Upper lobe of left lung (tissue), 6 donors: ENCODE results near the gene ARID1B. TPM values are rescaled to one million over a fixed set of nuclear protein-coding genes. Genes with fewer than 3 reads are reported as not detected.
A peak's percentile ranks its signal among the peaks of the same experiment; 100 is the strongest.

Experiments
- ATAC-seq, 2 donors: fragments of 200-7000 bp; cut with Tn5 transposase; one replicate each; pipeline ENCODE4 v1.9.1; 2022; ENCODE audit warnings: mild to moderate bottlenecking in 2 of 2, moderate library complexity in 2 of 2; ENCODE audit not compliant: low FRiP score in 2 of 2
- DNase-seq, 2 donors: peaks; one replicate each; pipeline ENCODE4 v3.0.0-alpha.2; 2019 to 2020
- H3K27ac ChIP-seq, 4 donors: fragments of 200-600 bp; sonication (generic); one replicate each; pipeline ENCODE4 v1.5.1; 2016 to 2019
- H3K27me3 ChIP-seq, 4 donors: fragments of 200-600 bp; sonication (generic); one replicate each; pipeline ENCODE4 v1.5.1; 2017 to 2019
- H3K36me3 ChIP-seq, 4 donors: fragments of 200-600 bp; sonication (generic); one replicate each; pipeline ENCODE4 v1.5.1; 2016 to 2019
- H3K4me1 ChIP-seq, 4 donors: fragments of 200-600 bp; sonication (generic); one replicate each; pipeline ENCODE4 v1.5.1; 2018 to 2019
- H3K4me3 ChIP-seq, 4 donors: fragments of 200-600 bp; sonication (generic); one replicate each; pipeline ENCODE4 v1.5.1; 2017 to 2019; ENCODE audit warnings: mild to moderate bottlenecking in 2 of 4, moderate library complexity in 1 of 4
- H3K9me3 ChIP-seq, 4 donors: fragments of 200-600 bp; sonication (generic); one replicate each; pipeline ENCODE4 v1.5.1; 2018 to 2019
- CTCF ChIP-seq, 6 experiments: fragments of 450-650 bp in 4 of 6; fragments of 200-600 bp in 2 of 6; sonication (generic) in 2 of 6; IDR thresholded peaks; one replicate each; pipeline ENCODE4 v1.5.1; 2016 to 2019; ENCODE audit warnings: antibody characterized with exemption in 6 of 6
- EP300 ChIP-seq, 4 donors: sonication (generic); formaldehyde crosslinking; IDR thresholded peaks; one replicate each; pipeline ENCODE4 v1.5.1; 2017; ENCODE audit warnings: antibody characterized with exemption in 4 of 4, control low read depth in 2 of 4
- POLR2A ChIP-seq, 4 donors: fragments of 450-650 bp; IDR thresholded peaks; one replicate each; pipeline ENCODE4 v1.5.1; 2016 to 2017; ENCODE audit warnings: antibody characterized with exemption in 4 of 4, mild to moderate bottlenecking in 2 of 4
- POLR2AphosphoS5 ChIP-seq, 2 donors: sonication (generic); formaldehyde crosslinking; IDR thresholded peaks; one replicate each; pipeline ENCODE4 v1.5.1; 2017; ENCODE audit warnings: antibody characterized with exemption in 2 of 2
- WGBS, 2 donors: methylation state at CpG; one replicate each; pipeline ENCODE4 v1.1.5; 2017 to 2018; 5-methylcytosine and 5-hydroxymethylcytosine counted together
- total RNA-seq, 6 donors: library from RNA; depleted of rRNA in 4 of 6; stranded (reverse); fragments of >200 nt in 4 of 6; gene quantifications; one replicate each; pipeline versions ENCODE4 v1.1.0 to v1.2.1, GENCODE V29; 2016 to 2021
- donor health status: DM: no; HTN: no; CAD: no; lungs with moderate emphysema.
- donor health status: DM: no; HTN: yes; CAD: no; lungs with severe emphysema.

The ARID1B gene
- total RNA-seq, 6 donors from 2014 or later: 66.4 to 168 (median 109) TPM

GRCh38 chr6:157087974-157088373 is 310.8 kb downstream of the ARID1B start:
- peaks cover 7 to 26% (median 13%) of the 10 kb centered on the region in 4 donors for H3K4me1 ChIP-seq
- no peaks in the 10 kb centered on the region for H3K27me3 ChIP-seq
- no peak for ATAC-seq
- peak in 1 of 2 donors; percentile 66 for DNase-seq
- 69 to 83% methylated on average over 2 of the region's 2 CpGs for WGBS, 2 donors
- peaks cover 0 to 24% (median 5%) of the 10 kb centered on the region in 4 donors for H3K36me3 ChIP-seq
- no peak overlapping the region for H3K4me3 ChIP-seq
- TF ChIP-seq EP300 (IDR thresholded peaks at IDR 0.05) (no peak), CTCF (IDR thresholded peaks at IDR 0.05) (no peak), POLR2AphosphoS5 (IDR thresholded peaks at IDR 0.05) (no peak), POLR2A (IDR thresholded peaks at IDR 0.05) (no peak)
- H3K27ac ChIP-seq: peak overlapping the region in 1 of 4 donors; percentile 28
- no peaks in the 10 kb centered on the region for H3K9me3 ChIP-seq

- H3K36me3 ChIP-seq: peaks cover 0 to 24% (median 5%) of the 10 kb centered on the region in 4 donors
- ATAC-seq (no peak), DNase-seq (no peak)
- TF ChIP-seq POLR2A (IDR thresholded peaks at IDR 0.05) (no peak), POLR2AphosphoS5 (IDR thresholded peaks at IDR 0.05) (no peak), EP300 (IDR thresholded peaks at IDR 0.05) (no peak), CTCF (IDR thresholded peaks at IDR 0.05) (no peak)
- WGBS, 2 donors: 57 to 78% methylated on average over 3 of the region's 3 CpGs
- H3K9me3 ChIP-seq: no peaks in the 10 kb centered on the region
- H3K27me3 ChIP-seq: no peaks in the 10 kb centered on the region
- no peak overlapping the region for H3K27ac ChIP-seq
- peaks cover 10 to 30% (median 13%) of the 10 kb centered on the region in 4 donors for H3K4me1 ChIP-seq
- no peak overlapping the region for H3K4me3 ChIP-seq
Measured at GRCh38 chr6:157088841-157089240, 311.7 kb downstream of the ARID1B start.

GRCh38 chr6:157089258-157089657 is 312.1 kb downstream of the ARID1B start:
- Histone ChIP-seq H3K36me3 (peaks cover 0 to 24% (median 4%) of the 10 kb centered on the region in 4 donors), H3K27me3 (no peaks in the 10 kb centered on the region), H3K4me3 (no peak overlapping the region), H3K9me3 (no peaks in the 10 kb centered on the region), H3K27ac (no peak overlapping the region), H3K4me1 (peaks cover 10 to 30% (median 13%) of the 10 kb centered on the region in 4 donors)
- DNase-seq (no peak), ATAC-seq (peak in 1 of 2 donors; percentile 66)
- 65 to 77% methylated on average over 3 of the region's 3 CpGs for WGBS, 2 donors
- no peak for TF ChIP-seq POLR2A (IDR thresholded peaks at IDR 0.05)
- TF ChIP-seq EP300 (IDR thresholded peaks at IDR 0.05): no peak
- no peak for TF ChIP-seq POLR2AphosphoS5 (IDR thresholded peaks at IDR 0.05)
- no peak for TF ChIP-seq CTCF (IDR thresholded peaks at IDR 0.05)

- no peak for TF ChIP-seq POLR2AphosphoS5 (IDR thresholded peaks at IDR 0.05)
- TF ChIP-seq POLR2A (IDR thresholded peaks at IDR 0.05): no peak
- TF ChIP-seq CTCF (IDR thresholded peaks at IDR 0.05): no peak
- TF ChIP-seq EP300 (IDR thresholded peaks at IDR 0.05): no peak
- Histone ChIP-seq H3K4me1 (peaks cover 10 to 30% (median 13%) of the 10 kb centered on the region in 4 donors), H3K4me3 (no peak overlapping the region), H3K9me3 (no peaks in the 10 kb centered on the region), H3K27me3 (no peaks in the 10 kb centered on the region), H3K27ac (no peak overlapping the region), H3K36me3 (peaks cover 0 to 20% (median 2%) of the 10 kb centered on the region in 4 donors)
- 80% methylated on average over 9 of the region's 9 CpGs for WGBS, 2 donors
- ATAC-seq (no peak), DNase-seq (no peak)
Measured at GRCh38 chr6:157089851-157090250, 312.7 kb downstream of the ARID1B start.

- Histone ChIP-seq H3K4me1 (peaks cover 10 to 36% (median 13%) of the 10 kb centered on the region in 4 donors), H3K4me3 (no peak overlapping the region), H3K36me3 (peaks cover 0 to 11% (median 0%) of the 10 kb centered on the region in 4 donors), H3K9me3 (no peaks in the 10 kb centered on the region), H3K27me3 (no peaks in the 10 kb centered on the region), H3K27ac (no peak overlapping the region)
- ATAC-seq (no peak), DNase-seq (peak in 1 of 2 donors; percentile 14)
- 96 to 98% methylated on average over 9 of the region's 9 CpGs for WGBS, 2 donors
- TF ChIP-seq POLR2A (IDR thresholded peaks at IDR 0.05) (no peak), POLR2AphosphoS5 (IDR thresholded peaks at IDR 0.05) (no peak), EP300 (IDR thresholded peaks at IDR 0.05) (no peak), CTCF (IDR thresholded peaks at IDR 0.05) (no peak)
Measured at GRCh38 chr6:157090736-157091135, 313.6 kb downstream of the ARID1B start.
